OCI-LY1 (cell line): ENCODE results near the gene CFAP77.

Source experiments
- EZH2 ChIP-seq: fragments of 200-600 bp; sonication (generic), shearing (Covaris generic); IDR thresholded peaks from 2 replicates; pipeline ENCODE4 v1.8.0; 2017; ENCODE audit warnings: borderline replicate concordance, mixed run types, mild to moderate bottlenecking, antibody characterized with exemption, low read length, moderate library complexity, mixed read lengths
- TF ChIP-seq, protein P1 (sequence below): fragments of 200-600 bp; sonication (generic), shearing (Covaris generic); IDR thresholded peaks from 2 replicates; pipeline ENCODE4 v1.5.1; 2017; ENCODE audit warnings: mild to moderate bottlenecking, antibody characterized with exemption, low read length, moderate library complexity, mixed read lengths

DNA sequence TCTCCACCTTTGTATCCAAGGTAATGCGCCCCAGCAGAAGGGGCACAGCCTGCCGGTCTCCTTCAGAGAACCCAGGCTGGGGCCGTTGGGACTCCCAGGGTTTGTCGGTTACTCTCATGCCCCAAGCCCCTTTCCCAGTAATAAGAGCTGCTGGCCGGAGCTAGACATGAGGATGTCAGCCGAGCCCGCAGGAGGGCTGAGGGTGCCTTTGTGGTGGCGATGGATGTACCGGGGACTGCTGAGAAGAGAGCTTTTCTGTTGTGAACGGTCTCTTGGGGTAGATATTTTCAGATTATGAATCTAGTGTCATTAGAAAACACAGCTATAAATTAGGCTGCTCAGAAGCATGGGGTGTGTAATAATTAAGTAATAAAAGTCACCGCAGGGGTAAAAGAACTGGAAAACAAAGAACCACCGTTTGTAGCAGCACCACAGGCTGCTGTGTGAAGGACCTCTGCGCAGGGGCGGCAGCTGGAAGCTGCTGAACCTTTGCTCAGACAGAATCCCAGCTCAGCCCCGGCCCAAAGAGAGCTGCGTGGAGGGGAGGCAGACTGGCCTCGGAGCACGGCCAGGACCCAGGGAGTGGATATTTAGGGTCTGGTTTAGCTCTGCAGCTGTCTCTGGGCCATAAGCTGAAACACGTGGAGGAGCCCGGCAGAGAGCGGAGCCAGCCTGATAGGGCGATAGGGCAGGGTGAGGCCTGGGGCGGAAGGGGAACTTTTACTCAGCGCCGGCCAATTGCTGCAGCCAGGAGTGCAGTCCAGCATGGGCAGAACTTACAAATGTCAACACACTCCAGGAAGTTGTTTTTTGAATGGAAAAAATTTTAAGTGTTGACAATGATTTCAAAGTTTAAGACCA lies 121.9 kb downstream of the CFAP77 start:
- TF ChIP-seq, protein P1, sequence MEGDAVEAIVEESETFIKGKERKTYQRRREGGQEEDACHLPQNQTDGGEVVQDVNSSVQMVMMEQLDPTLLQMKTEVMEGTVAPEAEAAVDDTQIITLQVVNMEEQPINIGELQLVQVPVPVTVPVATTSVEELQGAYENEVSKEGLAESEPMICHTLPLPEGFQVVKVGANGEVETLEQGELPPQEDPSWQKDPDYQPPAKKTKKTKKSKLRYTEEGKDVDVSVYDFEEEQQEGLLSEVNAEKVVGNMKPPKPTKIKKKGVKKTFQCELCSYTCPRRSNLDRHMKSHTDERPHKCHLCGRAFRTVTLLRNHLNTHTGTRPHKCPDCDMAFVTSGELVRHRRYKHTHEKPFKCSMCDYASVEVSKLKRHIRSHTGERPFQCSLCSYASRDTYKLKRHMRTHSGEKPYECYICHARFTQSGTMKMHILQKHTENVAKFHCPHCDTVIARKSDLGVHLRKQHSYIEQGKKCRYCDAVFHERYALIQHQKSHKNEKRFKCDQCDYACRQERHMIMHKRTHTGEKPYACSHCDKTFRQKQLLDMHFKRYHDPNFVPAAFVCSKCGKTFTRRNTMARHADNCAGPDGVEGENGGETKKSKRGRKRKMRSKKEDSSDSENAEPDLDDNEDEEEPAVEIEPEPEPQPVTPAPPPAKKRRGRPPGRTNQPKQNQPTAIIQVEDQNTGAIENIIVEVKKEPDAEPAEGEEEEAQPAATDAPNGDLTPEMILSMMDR: no peak
- TF ChIP-seq EZH2: no peak
